ENCODE measurements around the gene PRR19.

Gene PRR19

GRCh38 chr19:42345191-42345812, 43.4 kb downstream of the PRR19 start:
- no peak for TF ChIP-seq ZFP3 (CRISPR knock-in tag; IDR thresholded peaks at IDR 0.05)
- no peak for TF ChIP-seq RARB (CRISPR knock-in tag; IDR thresholded peaks at IDR 0.05)
- no peak for TF ChIP-seq CSDC2 (CRISPR knock-in tag; IDR thresholded peaks at IDR 0.05)
- no peak for TF ChIP-seq TSHZ2 (CRISPR knock-in tag; IDR thresholded peaks at IDR 0.05)
- TF ChIP-seq ESRRG (CRISPR knock-in tag; IDR thresholded peaks at IDR 0.05) = no peak
- no peak for TF ChIP-seq TOX (CRISPR knock-in tag; IDR thresholded peaks at IDR 0.05; ENCODE audit: borderline replicate concordance)
- TF ChIP-seq CREB5 (CRISPR knock-in tag; IDR thresholded peaks at IDR 0.05; ENCODE audit: low read depth) = no peak
- no peak for TF ChIP-seq BACH2 (CRISPR knock-in tag; IDR thresholded peaks at IDR 0.05; ENCODE audit: borderline replicate concordance)
- no peak for TF ChIP-seq PATZ1 (CRISPR knock-in tag; IDR thresholded peaks at IDR 0.05; ENCODE audit: borderline replicate concordance)
- no peak for TF ChIP-seq ZNF565 (CRISPR knock-in tag; conservative IDR thresholded peaks at IDR 0.05; ENCODE audit: low read depth)
- no peak for TF ChIP-seq SNAI2 (CRISPR knock-in tag; IDR thresholded peaks at IDR 0.05)
- no peak for TF ChIP-seq CSRNP3 (CRISPR knock-in tag; IDR thresholded peaks at IDR 0.05)
- ATAC-seq = no peak

GRCh38 chr19:42348211-42348610, 46.3 kb downstream of the PRR19 start:
- TF ChIP-seq ISL1 (CRISPR knock-in tag; IDR thresholded peaks at IDR 0.05) (no peak), ZNF70 (CRISPR knock-in tag; IDR thresholded peaks at IDR 0.05) (no peak), ZNF8 (CRISPR knock-in tag; IDR thresholded peaks at IDR 0.05) (no peak), BACH2 (CRISPR knock-in tag; IDR thresholded peaks at IDR 0.05; ENCODE audit: borderline replicate concordance) (no peak), TSHZ2 (CRISPR knock-in tag; IDR thresholded peaks at IDR 0.05) (no peak), ZNF565 (CRISPR knock-in tag; conservative IDR thresholded peaks at IDR 0.05; ENCODE audit: low read depth) (no peak), SNAI2 (CRISPR knock-in tag; IDR thresholded peaks at IDR 0.05) (no peak), PPARA (CRISPR knock-in tag; IDR thresholded peaks at IDR 0.05; ENCODE audit: borderline replicate concordance) (no peak), CREB5 (CRISPR knock-in tag; IDR thresholded peaks at IDR 0.05; ENCODE audit: low read depth) (no peak)

More at GRCh38 chr19:42348211-42348610, 46.3 kb downstream of the PRR19 start:
- ATAC-seq = no peak

Measured in SK-N-SH treated with all-trans-retinoic acid at 6 μM for 48 hours (cell line).